NCI-H2081 (cell line): ENCODE results near the gene PAFAH2.
"Not testable (repeated sequence)": the region's sequence is repeated elsewhere in the genome, so short reads cannot be mapped to it uniquely, and the experiment has no call there.

Experiments used
- DNase-seq, 2 experiments: peaks; one replicate each; lab custom pipeline; 2025; lab: John Stamatoyannopoulos, UW

The PAFAH2 gene

DNA sequence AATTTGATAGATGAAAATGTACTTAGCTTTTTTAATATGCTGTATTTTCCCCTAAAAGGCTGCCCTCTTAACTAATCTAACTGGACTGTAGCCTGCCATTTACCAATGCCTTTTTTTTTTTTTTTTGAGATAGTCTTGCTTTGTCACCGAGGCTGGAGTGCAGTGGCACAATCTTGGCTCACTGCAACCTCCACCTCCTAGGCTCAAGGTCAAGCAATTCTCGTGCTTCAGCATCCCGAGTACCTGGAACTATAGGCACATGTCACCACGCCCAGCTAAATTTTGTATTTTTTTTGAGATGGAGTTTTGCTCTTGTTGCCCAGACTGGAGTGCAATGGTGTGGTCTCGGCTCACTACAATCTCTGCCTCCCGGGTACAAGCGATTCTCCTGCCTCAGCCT lies 18.7 kb downstream of the PAFAH2 start:
- DNase-seq: no peak

DNA sequence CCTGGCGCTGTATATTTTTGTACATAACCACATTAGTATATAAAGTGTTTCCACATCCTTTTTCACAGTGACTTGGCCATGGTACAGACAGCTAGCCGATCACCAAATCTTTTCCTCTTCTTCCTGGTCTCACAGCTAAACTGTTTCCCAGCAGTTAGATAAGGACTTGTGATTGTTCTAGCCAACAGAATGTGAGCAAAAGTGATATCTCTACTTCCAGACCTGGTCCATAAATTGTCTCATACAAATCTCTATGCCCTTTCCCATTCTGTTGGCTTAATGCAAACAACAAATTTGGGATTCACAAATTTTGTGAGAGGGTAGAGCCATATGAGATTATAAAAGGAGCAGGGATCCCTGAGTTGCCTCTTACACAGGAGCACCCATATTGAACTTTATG lies 19.5 kb downstream of the PAFAH2 start:
- no peak for DNase-seq

DNA sequence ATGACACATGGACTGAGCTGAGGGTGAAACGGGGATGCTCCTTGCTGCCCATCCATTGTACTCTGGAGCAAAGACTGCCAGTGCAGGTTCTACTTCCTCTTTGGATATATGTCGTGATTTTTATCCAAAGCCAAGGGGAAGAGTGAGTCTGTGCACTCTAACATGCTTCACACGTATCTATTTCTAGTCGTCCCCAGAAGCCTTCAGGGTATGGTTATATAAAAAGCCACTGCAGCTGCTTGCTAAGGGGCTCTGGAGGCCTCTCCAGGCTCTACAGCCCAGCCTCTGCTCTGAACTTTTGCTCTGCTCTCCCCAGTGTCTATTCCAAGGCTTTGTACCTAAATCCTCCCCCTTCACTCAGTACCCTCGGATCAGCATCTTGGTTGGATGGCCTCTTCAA lies 20.1 kb downstream of the PAFAH2 start:
- no peak for DNase-seq

DNA sequence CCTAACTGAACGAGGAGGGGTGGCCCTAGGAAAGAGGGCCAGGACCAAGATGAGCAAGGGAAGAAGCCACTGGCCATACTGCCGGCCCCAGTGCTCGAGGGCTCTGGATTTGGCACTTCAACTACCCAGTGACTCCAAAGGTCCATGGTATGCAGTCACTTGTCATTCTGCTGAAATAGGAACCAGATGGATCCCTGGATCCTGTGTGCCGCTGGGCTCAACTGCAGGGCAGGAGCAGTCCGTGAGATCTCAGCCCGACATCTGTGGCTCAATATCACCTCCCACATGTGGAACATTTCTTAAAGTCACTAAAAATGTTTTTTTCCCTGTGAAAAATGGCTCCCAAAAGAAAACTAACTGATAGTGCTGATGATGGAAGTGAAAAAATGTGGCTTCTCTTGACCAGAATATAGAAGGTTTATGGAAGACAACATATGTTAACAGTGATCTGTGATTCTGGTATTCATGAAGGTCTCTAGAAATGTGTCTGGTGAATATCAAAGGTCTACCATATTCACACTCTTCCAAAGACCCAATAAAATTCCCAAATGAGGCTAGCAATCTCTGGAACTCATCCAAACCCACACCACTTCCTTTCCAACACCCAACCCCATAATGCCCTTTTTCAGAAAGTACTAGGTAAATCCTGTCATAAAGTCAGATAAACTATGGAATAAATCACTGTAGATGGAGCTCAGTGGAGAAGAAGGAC lies 24.1 kb downstream of the PAFAH2 start:
- DNase-seq: no peak

DNA sequence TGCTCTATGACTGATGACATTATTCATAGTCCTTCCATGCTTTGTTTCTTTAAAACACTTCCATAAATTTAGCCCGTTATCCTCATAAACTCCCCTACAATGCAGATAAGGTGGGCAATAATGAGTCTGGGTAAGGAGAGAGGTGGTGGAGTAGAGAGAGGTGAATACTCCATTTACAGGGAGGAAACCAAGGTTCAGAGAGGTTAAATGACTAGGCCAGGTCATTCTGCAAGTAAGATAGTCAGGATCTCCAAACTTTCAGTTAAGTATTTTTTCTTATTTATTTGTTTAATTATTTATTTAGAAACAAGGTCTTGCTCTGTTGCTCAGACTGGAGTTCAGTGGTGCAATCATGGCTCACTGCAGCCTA lies 26.1 kb downstream of the PAFAH2 start:
- DNase-seq: no peak

DNA sequence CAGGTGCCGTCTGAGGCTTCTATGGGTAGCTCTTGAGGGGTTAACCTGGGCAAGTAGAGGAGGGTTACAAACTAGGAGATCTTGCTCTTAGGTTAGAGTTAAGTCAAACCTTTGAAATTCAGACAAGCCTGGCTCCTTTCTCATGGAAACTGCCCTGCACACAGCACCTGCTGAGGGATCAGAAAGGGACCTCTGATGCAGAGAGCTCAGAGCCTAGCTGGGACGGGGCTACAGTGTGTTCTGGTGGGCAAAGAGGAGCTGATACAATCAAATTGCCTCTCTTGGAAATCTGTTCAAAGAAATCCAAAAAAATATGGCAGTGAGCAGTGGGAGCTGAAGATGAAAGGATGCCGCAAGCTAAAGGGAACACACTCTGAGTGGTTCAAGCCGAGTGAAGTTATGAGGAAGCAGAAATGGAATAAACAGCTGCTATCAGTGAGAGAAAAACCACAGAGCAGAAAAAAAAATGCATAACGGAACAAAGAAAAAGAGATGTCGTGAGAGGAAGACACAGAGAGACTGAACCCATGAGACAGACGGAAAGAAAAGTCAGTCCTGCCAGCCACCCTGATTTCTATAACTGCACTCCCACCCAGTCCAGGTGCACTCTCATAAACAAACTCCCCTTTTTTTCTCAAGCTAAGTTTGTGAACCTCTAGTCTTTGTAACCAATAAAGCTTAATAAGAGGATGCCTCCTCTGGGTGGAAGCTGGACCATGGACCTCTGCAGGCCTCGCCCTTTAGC lies 26.6 kb downstream of the PAFAH2 start:
- DNase-seq: no peak

DNA sequence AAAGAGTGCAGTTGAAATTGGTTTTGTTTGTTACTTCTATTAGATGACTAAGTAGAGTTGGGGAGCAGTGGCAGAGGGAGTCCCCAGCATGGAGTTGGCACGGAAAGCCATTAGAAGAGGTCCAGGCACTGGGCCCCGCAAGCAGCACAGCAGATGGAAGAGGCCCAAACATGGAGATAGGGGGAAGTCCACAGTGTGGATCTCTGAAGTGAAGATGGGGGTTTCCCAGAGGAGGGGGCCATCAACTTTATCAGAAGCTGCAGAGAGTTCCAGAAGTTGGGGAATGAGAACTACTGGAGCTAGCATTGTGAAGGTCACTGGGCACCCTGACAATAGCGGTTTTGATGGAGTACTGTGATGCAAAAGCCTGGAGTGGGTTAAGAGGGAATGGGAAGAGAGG lies 30.6 kb downstream of the PAFAH2 start:
- no peak for DNase-seq

DNA sequence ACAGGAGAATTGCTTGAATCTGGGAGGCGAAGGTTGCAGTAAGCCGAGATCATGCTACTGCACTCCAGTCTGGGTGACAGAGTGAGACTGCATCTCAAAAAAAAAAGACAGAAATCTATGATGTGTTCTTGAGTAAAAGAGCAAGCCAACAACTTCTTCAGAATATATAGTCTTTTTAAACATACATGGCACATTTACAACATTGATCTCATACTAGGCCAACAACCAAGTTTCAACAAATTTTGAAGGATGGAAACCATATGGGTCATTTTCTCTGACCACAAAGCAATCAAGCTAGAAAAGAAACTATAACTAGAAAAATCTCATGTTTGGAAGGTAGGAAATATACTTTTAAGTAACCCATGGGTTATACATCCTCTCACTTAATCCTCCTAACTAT lies 38.3 kb downstream of the PAFAH2 start:
- no peak for DNase-seq

DNA sequence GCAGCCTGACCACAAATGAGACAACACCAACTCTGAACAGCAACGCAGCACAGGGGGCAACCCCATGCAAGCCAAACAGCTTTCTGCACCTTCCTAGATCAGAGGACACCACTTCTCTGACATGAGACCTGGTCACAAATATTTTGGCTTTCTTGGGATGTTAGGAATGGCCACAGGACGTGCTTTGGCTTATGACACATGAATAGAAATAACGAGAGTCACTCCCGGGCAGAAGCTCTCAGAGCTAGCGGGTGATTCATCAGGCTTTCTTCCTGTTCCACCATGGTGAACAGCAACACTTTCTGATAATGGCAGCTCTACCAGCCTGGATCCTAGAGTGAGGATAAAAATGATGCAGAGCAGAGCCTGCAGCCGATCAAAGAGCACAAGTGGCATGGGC lies 39.4 kb downstream of the PAFAH2 start:
- no peak for DNase-seq

DNA sequence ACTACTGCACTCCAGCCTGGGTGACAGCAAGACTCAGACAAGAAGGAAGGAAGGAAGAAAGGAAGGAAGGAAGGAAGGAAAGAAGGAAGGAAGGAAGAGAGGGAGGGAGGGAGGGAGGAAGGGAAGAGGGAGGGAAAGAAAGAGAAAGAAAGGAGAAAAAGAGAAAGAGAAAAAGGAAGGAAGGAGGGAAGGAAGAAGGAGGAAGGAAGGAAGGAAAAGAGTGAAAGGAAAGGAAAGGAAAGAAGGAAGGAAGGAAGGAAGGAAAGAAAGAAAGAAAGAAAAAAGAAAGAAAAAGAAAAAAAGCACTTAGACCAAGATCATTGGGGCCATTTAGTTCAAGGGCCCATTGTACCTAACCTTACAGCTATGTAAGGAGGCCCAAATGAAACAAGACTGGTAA lies 42.3 kb downstream of the PAFAH2 start:
- DNase-seq: no peak

DNA sequence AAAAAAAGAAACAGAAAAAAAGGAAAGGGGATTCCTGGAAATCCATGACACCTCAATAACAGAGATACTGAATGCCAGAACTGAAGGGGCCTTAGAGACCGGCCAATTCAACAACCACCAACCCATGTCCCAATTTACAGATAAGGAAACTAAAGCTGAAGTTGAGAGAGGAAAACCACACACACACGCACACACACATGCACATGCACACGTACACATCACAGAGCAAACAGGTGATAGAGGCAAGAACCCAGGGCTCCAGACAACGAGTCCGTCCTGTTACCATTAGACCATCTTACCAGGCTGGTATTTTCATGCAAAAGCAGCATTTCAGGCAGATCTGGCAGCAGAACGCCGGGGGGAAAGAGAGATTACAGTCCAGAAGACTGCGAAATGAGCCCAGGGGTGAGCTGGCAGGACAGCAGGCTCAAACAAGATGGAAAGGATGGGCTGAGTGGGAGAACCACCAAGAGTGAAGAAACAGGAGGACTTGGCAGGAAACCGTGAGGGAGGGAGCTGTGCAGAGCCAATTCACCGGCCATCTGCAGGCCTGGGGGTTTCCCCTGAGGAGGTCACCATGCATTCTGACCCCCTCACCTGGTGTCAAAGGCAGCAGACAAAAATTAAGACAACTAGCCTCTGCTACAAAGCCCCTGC lies 43.5 kb downstream of the PAFAH2 start:
- no peak for DNase-seq

DNA sequence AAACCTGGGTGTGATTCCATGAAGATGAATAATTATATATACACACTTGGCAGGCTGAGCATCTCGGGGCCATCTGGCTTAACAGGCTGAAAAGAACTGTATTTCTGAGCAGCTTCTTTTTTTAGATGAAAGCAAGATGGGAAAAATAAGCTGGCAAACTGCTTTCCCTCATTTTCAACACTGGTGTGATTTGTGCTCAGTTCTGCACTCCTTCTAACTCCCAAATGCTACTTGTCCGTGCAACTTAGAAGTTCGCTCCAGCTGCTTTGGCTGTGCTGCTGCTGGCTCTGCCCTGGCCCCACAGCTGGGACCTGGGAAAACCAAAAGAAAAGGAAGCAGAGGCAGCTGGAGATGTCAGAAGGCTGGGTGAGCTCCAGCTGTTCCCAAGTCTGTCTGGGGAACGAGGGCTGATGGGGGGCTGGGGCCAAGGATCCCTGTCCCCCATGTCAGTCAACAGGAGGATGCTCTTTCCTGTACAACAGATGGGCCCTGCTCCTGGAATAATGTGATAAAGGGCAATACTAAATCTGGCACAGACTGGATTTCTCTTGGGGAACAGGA lies 44.9 kb downstream of the PAFAH2 start:
- no peak for DNase-seq

DNA sequence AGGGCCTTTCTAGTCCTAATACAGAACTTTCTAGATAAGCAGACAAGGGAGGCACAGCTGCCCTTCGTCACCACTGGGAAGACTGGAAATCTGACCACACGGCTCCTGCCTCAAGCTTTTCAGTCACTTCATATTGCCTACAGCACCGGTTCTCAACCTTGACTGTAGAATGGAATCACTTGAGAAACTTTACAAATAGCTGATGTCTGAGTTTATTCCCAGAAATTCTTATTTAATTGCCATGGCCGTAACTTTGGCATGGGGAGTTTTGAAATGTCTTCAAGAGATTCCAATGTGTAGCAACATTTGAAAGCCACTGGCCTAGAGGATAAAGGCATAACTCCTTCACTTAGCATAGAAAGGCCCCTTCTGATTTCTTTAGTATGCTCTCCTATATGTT lies 49.2 kb downstream of the PAFAH2 start:
- DNase-seq: no peak

DNA sequence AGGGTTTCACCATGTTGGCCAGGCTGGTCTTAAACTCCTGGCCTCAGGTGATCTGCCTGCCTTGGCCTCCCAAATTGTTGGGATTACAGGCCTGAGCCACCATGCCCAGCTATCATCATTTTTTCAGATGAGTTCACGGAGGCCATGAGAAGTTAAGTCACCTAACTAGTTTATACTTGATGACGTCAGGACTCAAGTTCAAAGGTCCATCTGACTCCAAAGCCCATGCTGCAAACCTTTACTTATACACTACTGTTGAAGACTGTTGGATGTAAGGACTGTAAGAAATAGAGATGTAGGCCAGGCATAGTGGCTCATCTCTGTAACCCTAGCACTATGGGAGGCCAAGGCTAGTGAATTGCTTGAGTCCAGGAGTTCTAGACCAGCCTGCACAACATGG lies 50.8 kb downstream of the PAFAH2 start:
- DNase-seq: no peak

DNA sequence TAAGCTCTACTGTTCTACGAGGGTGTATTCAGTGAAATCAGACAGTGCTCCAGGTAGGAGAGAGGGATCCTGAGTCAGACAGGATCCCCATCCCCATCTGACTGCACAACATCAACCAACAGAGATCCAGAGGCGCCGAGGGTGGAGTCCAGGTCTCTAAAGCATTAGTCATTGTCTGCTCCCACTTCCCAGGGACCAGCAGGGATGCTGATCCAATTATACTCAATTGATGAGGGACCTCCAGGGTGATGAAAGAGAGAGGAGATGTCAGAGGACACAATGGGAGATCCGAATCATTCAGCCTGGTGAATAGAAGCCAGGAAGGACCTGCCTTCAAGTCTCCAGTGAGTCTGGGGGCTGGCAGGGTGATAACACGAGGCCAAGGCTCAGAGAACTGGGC lies 52.1 kb downstream of the PAFAH2 start:
- no peak for DNase-seq

DNA sequence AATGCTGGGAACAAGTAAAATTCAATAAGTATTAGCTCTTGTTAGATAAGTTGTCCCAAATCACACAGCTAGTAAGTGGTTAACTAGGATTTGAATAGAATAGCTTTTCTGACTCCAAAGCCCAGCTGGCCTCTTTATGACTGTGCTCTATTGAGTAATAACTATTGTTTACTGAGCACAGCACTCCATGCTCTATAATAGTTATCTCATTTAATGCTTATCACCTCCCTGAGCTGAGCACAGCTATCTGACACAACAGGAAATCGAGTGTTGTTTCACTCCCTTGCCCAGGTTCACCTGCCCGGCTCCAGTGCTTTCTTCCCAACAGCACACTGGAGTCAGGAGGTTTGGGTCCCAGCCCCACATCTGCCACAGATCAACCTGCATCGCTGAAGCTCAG lies 52.9 kb downstream of the PAFAH2 start:
- DNase-seq: peak in 1 of 2 experiments; percentile 31

DNA sequence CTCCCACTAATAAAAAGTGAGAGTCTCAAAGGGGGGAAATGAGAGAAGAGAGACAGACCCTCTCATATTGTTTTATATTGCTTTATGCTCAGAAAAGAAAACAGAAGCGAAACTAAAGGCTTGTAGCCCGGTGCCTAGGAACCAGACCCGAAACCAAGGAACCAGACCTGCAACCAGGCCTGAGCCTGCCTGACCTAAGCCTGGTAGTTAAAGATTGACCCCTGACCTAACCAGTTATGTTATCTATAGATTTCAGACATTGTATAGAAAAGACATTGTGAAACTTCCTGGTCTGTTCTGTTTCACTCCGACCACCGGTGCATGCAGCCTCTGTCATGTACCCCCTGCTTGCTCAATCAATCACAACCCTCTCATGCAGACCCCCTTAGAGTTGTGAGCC lies 54.4 kb downstream of the PAFAH2 start:
- not testable (repeated sequence) for DNase-seq

DNA sequence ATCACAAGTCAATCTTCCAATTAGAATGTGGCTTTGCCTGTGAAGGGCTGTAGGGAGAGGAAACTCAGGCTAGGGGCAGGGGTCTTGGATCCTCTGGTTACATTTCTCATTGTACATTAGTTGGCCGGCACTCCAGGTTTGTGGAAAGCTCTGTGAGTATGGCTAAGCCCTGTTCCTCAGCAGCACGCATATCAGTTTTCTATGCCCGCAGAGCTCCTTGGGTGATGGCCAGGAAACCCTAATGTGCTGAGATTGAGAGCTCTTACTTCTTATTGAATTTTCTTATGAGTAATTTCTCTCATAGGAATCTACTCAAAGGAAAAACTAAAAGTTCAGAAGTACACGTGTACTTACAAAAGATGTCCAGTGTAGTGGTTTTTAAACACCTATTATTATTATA lies 60.9 kb downstream of the PAFAH2 start:
- no peak for DNase-seq

DNA sequence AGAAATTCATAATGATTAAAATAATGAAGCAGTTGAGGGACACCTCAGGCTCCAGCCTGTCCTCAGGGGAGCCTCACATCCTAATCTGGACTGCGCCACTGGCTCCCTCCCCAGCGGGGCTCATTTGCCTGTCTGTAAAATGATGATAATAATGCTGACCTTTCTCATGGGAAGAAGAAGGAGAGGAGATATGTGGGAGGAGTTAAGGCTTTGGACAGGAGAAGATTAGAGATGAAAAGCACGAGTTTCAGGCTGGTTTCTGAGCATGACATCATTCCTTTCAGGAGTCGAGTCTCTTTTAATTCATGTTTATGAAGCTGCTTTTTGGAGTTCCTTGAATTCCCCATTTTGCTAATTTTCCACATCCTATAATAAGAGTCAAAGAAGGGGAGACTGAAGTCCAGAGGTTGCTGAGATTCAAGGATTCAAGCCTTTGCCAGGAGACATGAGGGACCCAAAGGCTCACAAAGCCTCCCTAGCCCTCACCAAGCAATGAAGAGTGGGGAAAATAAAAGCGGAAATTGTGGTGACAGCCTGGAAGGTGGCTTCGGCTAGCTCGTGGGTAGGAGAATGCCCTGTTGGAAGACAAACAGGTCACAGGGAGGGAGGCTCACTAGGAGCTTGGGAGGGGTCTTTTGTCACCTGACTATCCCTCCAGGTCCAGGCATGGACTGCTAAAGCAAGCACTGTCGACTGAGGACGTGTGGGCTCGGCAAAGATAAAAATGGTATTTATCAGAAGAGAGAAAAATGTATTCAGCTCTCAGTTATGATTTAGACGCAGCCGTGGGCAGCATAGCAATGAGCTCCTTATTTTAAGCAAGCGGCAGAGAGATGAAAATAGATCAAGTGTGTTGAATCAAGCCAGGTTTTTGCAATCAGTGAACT lies 64.1 kb downstream of the PAFAH2 start:
- no peak for DNase-seq

DNA sequence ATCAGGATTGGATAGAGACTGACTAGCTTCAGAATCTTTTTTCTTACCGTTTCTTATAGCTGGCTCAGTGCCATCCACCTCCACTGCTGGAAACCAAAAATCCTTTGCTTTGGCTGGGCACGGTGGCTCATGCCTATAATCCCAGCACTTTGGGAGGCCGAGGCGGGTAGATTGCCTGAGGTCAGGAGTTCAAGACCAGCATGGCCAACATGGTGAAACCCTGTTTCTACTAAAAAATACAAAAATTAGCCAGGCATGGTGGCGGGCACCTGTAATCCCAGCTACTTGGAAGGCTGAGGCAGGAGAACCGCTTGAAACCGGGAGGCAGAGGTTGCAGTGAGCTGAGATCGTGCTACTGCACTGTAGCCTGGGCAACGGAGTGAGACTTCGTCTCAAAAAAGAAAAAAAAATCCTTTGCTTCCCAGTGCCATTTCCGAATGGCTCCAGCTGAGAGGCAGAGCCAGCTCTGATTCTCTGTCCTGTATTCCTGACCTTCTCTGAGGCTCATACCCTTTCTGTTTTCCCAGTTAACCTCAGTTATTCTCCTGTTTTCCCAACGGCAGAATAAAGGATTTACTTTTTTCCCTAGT lies 65.0 kb downstream of the PAFAH2 start:
- not testable (repeated sequence) for DNase-seq

DNA sequence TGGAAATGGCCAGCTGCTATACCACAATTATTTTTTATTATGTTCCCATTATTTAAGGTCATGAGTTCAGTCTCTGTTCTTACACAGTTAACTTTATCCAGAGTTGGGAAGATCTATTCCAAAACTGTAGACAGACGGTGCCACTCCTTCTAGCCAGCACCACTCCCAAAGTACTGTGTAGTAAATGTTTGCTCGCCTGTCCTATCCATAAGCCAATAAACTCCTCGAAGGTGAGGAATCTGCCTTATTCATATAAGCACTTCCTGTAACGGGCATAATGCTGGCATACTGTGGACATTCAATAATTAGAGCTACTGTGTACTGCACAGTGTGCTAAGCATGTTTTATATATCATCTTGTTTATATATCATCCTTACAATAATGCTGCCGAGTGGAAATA lies 65.5 kb downstream of the PAFAH2 start:
- DNase-seq: no peak

DNA sequence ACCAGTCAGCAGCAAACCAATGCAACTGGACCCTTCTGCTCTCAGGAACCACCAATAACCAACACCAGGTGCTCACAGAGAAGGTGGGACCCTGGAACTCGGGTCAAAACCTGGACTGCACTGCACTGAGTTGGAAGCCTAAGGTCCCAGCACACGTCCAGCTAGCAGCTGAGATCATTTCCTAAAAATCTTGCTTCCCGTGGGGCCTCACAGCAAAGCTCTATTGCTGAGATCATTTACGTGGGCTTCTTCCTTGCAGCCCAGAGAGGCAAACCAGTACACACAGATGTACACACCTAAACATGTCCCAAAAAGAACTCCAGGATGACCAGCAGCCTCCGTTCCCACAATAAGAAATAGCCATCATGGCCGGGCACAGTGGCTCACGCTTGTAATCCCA lies 68.8 kb downstream of the PAFAH2 start:
- no peak for DNase-seq
